Limb (tissue), 2 donors: Measurements from ENCODE around the gene RCAN3.

Experiments used
- DNase-seq, 2 donors: peaks; one replicate each; pipeline ENCODE4 v3.0.0-alpha.2; 2016; ENCODE audit errors: extremely low spot score in 2 of 2

RCAN3 gene

DNA sequence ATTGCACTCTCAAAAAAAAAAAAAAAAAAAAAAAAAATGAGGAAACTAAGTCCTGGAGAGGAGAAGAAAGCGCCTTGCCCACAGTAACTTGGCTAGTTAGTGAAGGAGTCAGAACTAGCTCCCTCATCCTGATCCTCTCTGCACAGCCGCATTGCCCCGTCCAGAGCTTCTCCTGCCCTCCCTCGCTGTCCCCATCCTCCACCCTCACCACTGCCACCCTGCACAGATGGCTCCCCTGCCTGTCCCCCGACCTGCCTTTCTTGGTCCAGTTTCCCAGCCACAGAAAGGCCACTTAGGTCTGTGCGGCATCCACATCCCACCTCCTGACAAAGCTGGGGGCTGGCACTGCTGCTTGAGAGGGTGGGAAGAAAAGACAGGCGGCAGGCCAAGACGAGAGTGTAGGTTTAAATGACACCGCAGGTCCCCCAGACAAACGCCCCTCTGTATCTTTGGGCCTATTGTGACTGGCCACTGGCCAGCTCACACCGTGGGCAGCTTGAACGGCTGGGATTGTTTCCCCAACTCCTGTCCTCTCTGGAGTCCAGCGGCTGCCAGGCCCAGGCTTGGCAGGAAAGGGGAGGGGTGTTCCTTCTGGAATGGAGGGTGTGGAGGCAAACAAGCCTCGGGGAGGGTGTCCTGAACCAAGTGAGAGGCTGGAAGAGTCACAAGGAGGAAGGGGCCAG is 73.4 kb downstream of the RCAN3 start:
- peak in 1 of 2 donors; percentile 66 for DNase-seq

DNA sequence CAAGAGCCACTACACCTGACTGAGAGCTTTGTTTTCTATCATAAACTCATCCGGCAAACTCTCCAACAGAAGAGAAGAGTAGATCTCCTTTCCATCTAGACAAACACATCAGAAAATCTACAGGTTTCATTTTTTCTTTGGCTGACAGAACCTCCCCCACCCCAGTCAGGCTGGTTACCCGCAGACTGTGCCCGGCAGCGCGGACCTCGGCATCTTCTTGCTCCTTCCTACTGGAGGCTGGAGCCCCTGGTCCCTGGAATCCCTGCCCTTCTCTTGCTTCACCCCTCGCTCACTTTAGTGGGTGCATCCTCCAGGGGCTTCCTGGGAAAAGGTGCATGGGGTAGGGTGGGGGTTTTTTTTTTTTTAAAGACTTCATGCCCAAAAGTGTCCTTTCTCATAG is 76.2 kb downstream of the RCAN3 start:
- DNase-seq: no peak

DNA sequence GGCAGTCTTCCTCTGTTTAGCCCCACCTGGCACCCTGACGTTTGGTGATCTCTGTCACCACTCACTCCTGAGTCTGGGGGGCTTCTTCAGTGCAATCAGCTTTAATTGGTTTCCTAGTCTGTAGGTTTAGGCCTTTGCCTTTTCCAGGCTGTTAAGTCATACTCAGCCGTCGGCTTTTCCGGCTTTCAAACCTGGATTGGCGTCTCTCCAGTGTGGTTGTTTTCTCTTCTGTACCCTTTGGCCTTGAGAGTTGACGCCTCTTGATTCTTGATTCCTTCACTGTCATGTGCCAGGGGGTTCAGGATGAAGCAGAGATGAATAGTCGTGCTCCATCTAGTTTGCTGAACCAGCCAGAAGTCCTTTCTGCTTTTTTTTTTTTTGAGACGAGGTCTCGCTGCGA is 78.1 kb downstream of the RCAN3 start:
- no peak for DNase-seq

DNA sequence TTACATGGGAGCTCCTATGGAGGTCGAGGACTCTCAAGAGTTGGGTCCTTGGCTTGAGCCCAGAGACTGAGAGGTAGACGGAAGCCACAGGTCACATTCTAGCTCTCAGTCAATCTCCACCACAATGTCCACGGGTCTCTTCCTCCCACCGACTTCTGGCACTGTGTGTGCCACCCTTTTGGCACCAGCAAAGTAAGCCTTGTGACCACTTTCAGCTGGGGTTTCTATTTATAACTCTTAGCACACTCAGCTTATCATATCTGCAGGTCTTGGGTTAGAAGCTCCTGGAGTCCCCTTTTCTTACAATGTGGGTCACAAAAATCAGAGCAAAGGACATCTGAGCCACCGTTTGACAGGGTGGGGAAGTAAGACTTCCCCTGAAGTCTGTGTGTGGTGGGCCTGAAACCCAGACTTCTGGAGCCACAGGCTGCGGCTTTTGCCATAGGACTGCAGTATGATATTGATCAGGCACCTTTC is 81.6 kb downstream of the RCAN3 start:
- DNase-seq: no peak

DNA sequence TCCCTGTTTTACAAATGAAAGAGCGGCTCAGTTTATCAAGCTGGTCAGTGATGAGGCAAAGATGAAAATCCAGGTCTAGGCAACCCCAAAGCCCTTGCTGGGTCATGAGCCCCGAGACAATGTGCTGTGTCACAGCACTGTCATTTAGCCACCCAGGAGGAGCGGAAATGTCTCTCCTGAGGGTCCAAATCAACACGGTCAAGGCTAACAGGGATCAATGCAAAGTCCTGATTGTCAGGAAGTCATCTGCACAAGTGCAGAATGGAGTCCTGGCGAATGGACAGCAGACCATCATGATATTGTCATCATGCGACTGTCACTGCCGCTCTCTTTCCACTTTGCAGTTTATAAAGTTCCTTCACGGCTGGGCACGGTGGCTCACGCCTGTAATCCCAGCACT is 83.5 kb downstream of the RCAN3 start:
- no peak for DNase-seq

DNA sequence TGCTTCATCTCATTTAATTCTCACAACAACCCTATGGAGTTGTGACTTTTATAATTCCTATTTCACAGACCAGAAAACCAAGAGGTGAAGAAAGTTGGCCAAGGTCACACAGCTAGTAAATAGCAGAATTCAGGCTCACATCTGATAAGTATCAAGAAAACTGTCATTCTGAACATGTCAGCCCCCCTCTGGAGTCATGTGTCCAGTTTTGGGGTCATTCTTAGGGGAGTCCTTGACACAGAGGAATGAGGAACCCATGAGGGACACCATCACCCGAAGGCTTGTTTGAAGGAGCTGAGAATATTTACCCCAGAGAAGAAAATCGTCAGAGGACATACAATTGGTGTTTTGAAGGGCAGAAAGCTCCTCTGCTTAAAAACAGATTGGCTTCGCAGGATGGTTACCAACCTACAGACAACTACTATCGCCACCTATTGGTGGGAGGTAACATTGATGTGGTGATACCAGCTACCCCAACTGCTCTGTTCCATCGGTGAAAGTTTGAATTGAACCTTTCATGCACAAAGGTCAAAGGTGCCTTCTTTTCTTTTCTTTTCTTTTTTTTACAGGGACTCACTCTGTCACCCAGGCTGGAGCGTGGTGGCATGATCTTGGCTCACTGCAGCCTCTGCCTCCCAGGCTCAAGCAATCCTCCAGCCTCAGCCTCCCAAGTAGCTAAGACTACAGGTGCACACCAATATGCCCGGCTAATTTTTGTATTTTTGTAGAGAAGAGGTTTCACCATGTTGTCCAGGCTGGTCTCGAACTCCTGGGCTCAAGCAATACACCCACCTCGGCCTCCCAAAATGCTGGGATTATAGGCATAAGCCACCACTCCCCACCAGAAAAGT is 84.6 kb downstream of the RCAN3 start:
- DNase-seq: peak; percentile 32 to 47

DNA sequence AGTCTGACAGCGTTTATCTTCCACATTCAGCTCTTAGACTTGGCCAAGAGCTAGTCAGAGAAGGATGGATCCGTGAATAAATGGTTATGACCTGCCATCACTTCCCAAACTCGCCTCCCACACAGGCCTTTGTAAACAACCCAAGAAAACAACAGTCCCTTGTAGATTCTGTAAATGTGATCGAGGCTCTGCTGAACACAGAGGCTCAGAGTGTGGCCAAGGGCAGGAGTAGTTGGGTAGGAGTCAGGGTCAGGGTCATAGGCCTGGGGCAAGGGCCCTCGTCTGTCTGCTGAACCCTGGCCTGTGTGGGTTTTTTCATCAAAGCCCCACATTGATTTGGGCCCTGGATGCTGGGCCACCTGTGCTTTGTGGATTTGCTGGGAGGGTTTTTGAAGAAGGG is 85.9 kb downstream of the RCAN3 start:
- DNase-seq: no peak

DNA sequence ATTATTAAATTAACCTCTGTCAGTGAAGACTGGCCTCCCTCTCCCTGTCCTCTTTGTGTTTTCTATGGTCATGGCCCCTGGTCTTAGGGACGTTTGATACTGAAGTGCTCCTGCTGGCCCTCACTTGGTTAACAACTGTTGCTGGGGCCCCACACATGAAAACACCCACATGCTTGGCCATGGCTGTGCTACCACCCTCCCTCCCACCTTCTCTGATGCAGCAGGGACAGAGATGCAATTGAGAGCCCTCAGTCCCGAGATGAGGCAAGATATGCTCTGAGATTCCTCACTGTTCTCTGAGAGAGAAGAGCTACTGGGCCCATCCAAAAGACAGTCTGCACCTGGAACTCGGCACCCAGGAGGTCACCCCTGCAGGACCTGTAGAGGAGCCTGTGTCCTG is 86.6 kb downstream of the RCAN3 start:
- no peak for DNase-seq
